A673 (cell line): ENCODE measurements around the gene TEPSIN. TPM values are rescaled to one million over a fixed set of nuclear protein-coding genes. Genes with fewer than 3 reads are reported as not detected.
"Not testable (repeated sequence)": the region's sequence is repeated elsewhere in the genome, so short reads cannot be mapped to it uniquely, and the experiment has no call there.

Source experiments
- BruUV-seq: library from RNA; stranded (reverse); fragments of 400-500 nt; replicated peaks from 2 replicates; lab custom pipeline; 2021; lab: Mats Ljungman, UMichigan
- CTCF ChIA-PET: fragments of 300-600 bp; sonication (Branson Sonifier 250); formaldehyde crosslinking; loops from one replicate; lab custom pipeline; 2022; ENCODE audit warnings: antibody characterized with exemption; lab: Charles Lee
- POLR2A ChIA-PET: fragments of 300-600 bp; sonication (Branson Sonifier 250); formaldehyde crosslinking; loops from one replicate; lab custom pipeline; 2022; ENCODE audit warnings: antibody characterized with exemption; ENCODE audit not compliant: low non-redundant PET; lab: Charles Lee
- DNase-seq: peaks from one replicate; pipeline ENCODE4 v3.0.0-alpha.2; 2015; ENCODE audit warnings: low spot score
- H3K27ac ChIP-seq: fragments of 200-600 bp; sonication (generic); 2 replicates; pipeline ENCODE4 v1.5.1; 2016; ENCODE audit warnings: mixed run types, low read depth, mild to moderate bottlenecking, mixed read lengths, antibody characterized with exemption, low read length; ENCODE audit not compliant: poor library complexity, severe bottlenecking
- H3K27me3 ChIP-seq: fragments of 200-600 bp; sonication (generic); replicated peaks from 2 replicates; pipeline ENCODE4 v1.6.1; 2017; ENCODE audit warnings: mixed run types, low read depth, mild to moderate bottlenecking, mixed read lengths, antibody characterized with exemption, low read length; ENCODE audit not compliant: insufficient read depth, poor library complexity
- H3K36me3 ChIP-seq: fragments of 200-600 bp; sonication (generic); 2 replicates; pipeline ENCODE4 v1.6.1; 2016; ENCODE audit warnings: mixed run types, mild to moderate bottlenecking, mixed read lengths, antibody characterized with exemption, low read length; ENCODE audit not compliant: insufficient read depth, poor library complexity, severe bottlenecking
- H3K4me1 ChIP-seq: fragments of 200-600 bp; sonication (generic); 2 replicates; pipeline ENCODE4 v1.6.1; 2017; ENCODE audit warnings: mixed run types, mild to moderate bottlenecking, mixed read lengths, antibody characterized with exemption, low read length; ENCODE audit not compliant: insufficient read depth, poor library complexity, severe bottlenecking
- H3K4me3 ChIP-seq: fragments of 200-600 bp; sonication (generic); 2 replicates; pipeline ENCODE4 v1.5.1; 2016; ENCODE audit warnings: low read depth, mixed run types, mild to moderate bottlenecking, mixed read lengths, low read length; ENCODE audit not compliant: poor library complexity, severe bottlenecking
- H3K9me3 ChIP-seq: fragments of 200-600 bp; sonication (generic); 2 replicates; pipeline ENCODE4 v1.6.1; 2016; ENCODE audit warnings: mixed run types, low read depth, mild to moderate bottlenecking, mixed read lengths, antibody characterized with exemption, low read length; ENCODE audit not compliant: poor library complexity, severe bottlenecking
- CTCF ChIP-seq: fragments of 300-800, 200-600 bp; sonication (generic); conservative IDR thresholded peaks from 2 replicates; pipeline ENCODE4 v1.5.1; 2017; ENCODE audit warnings: low read depth, mild to moderate bottlenecking, antibody characterized with exemption, low read length, moderate library complexity, mixed read lengths
- EZH2 ChIP-seq: fragments of 200-600 bp; sonication (generic); IDR thresholded peaks from 2 replicates; pipeline ENCODE4 v1.6.1; 2017; ENCODE audit warnings: borderline replicate concordance, low read depth, mild to moderate bottlenecking, mixed read lengths, antibody characterized with exemption, low read length; ENCODE audit not compliant: poor library complexity, severe bottlenecking
- intact Hi-C: fragments of 100-400 bp; cut with micrococcal nuclease; formaldehyde crosslinking; loops from one replicate; pipeline ENCODE4 v1.10.0; 2022; ENCODE audit not compliant: unreplicated experiment
- total RNA-seq: library from RNA; stranded (reverse); gene quantifications from 2 replicates; pipeline ENCODE4 v1.2.3, GENCODE V29; 2021

TEPSIN gene
- total RNA-seq, 1 experiment from 2014 or later: 36.1 TPM

- no peak for DNase-seq
- ChIA-PET POLR2A (no interaction called here), CTCF (no interaction called here)
- no TSS peak for BruUV-seq
- Histone ChIP-seq H3K9me3 (peaks cover 5% of the 10 kb centered on the region), H3K4me3 (no peak overlapping the region), H3K27ac (no peak overlapping the region), H3K27me3 (no peaks in the 10 kb centered on the region), H3K36me3 (no peaks in the 10 kb centered on the region), H3K4me1 (peaks cover 2% of the 10 kb centered on the region)
- intact Hi-C loops: no loop called here
- TF ChIP-seq CTCF (no peak), EZH2 (no peak)
Measured at GRCh38 chr17:81228420-81228819, 10.4 kb downstream of the TEPSIN start.

DNA sequence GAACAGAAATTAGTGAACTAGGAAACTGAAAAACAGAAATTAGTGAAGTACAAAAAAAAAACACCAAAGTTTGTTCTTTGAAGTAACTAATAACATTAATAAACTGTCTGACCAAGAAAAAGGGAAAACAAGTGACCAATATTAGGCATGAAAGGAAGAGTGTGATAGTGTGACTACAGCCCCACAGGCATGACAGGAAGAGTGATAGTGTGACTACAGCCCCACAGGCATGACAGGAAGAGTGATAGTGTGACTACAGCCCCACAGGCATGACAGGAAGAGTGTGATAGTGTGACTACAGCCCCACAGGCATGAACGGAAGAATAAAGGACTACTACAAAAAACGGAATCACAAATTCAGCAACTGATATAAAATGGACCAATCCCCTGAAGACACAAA lies 11.2 kb downstream of the TEPSIN start:
- H3K4me3 ChIP-seq, H3K4me1 ChIP-seq, H3K27ac ChIP-seq, BruUV-seq, intact Hi-C loops, H3K27me3 ChIP-seq, H3K36me3 ChIP-seq, H3K9me3 ChIP-seq, DNase-seq, CTCF ChIA-PET: not testable (repeated sequence)
- POLR2A ChIA-PET: interaction anchor here (0.7 kb wide), 1 partner anchor 85 kb away, joined by 15 read pairs; no protein-coding TSS in a partner anchor

DNA sequence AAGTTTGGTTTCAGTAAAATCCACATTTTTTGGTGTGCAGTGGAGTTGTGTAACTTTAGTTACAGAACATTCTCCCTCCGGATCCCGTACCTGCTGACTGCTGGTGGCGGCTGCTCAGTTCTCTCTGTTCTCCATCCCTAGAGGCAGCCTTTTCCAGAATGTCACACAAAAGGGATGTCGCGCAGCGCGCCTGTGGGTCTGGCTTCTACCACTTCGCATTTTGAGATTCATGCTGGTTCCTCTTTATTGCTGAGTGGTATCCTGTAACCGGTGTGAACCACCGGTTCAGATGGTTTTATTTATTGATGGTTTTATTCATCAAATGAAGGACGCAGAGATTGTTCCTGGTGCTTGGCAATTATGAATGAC lies 15.1 kb downstream of the TEPSIN start:
- CTCF ChIA-PET: no interaction called here
- DNase-seq: no peak
- intact Hi-C loops: no loop called here
- H3K27me3 ChIP-seq: no peaks in the 10 kb centered on the region
- H3K36me3 ChIP-seq: no peaks in the 10 kb centered on the region
- TF ChIP-seq CTCF: no peak
- TF ChIP-seq EZH2: no peak
- H3K4me3 ChIP-seq: no peak overlapping the region
- peaks cover 5% of the 10 kb centered on the region for H3K9me3 ChIP-seq
- H3K27ac ChIP-seq: no peak overlapping the region
- no TSS peak for BruUV-seq
- H3K4me1 ChIP-seq: peaks cover 10% of the 10 kb centered on the region
- POLR2A ChIA-PET: no interaction called here
